ENCODE data around the gene RXRG. TPM values are rescaled to one million over a fixed set of nuclear protein-coding genes. Genes with fewer than 3 reads are reported as not detected.

RXRG gene
- total and polyA plus RNA-seq, 9 of the 15 experiments (the other 6 are each of a cell fraction or from before 2014, with no cell fraction given) = not detected

DNA sequence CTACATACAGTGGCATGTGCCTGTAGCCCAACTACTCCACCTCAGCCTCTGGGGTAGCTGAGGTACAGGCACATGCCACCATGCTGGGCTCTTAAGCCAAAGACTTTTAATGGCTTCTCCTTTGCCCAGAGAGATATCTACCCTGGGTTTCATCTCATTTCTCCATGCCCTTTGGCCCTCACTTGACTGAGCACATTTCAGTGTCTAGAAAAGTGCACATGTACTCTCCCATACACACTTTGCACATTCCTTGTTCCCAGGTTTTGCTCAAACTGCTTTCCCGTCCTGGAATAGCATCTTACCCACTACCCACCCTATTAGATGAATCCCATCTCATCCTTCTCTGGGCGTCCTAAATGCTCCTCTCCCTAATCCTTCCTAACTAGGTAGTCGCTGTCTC is 10.2 kb upstream of the RXRG start:
- Histone ChIP-seq H3K79me2 (ENCODE audit: control insufficient read depth, insufficient read depth, low read length) (no peaks in the 10 kb centered on the region), H4K20me1 (replicated peaks; ENCODE audit: control insufficient read depth, insufficient read depth, low read length) (no peaks in the 10 kb centered on the region), H3K9ac (ENCODE audit: insufficient read depth in 1 of 2, low read depth in 2 of 2, low read length in 2 of 2) (no peak overlapping the region), H3K9me1 (ENCODE audit: control insufficient read depth, insufficient read depth, low read length) (no peaks in the 10 kb centered on the region), H3K4me3 (no peak overlapping the region), H3K4me1 (replicated peaks in 1 of 2; ENCODE audit: control insufficient read depth in 2 of 2, insufficient read depth in 2 of 2, low read length in 2 of 2) (no peaks in the 10 kb centered on the region), H3K27ac (ENCODE audit: extremely low read depth, low read depth, low read length) (no peak overlapping the region), H3K9me3 (replicated peaks; ENCODE audit: control insufficient read depth, insufficient read depth, low read depth, low read length) (no peaks in the 10 kb centered on the region), H2AFZ (ENCODE audit: low read depth, low read length) (no peak overlapping the region), H3K27me3 (ENCODE audit: control insufficient read depth in 2 of 2, insufficient read depth in 2 of 2, low read length in 2 of 2) (peaks cover 0 to 3% of the 10 kb centered on the region in 2 experiments; a peak in 1 of 5 replicates), H3K36me3 (ENCODE audit: control insufficient read depth, insufficient read depth, low read length) (no peaks in the 10 kb centered on the region), H3K4me2 (ENCODE audit: insufficient read depth, low read length) (no peak overlapping the region)
- TF ChIP-seq MECOM (CRISPR knock-in tag; IDR thresholded peaks at IDR 0.05) (no peak), ZNF41 (CRISPR knock-in tag; conservative IDR thresholded peaks at IDR 0.05) (no peak), ZNF174 (CRISPR knock-in tag; IDR thresholded peaks at IDR 0.05) (no peak)
- WGBS (ENCODE audit: insufficient coverage, low coverage, missing lambda C conversion rate) = 0% methylated on average over 3 of the region's 3 CpGs
- BruUV-seq (replicated peaks) = no TSS peak
- in situ Hi-C loops (cut with MboI) = no loop called here
- ATAC-seq (no peak), FAIRE-seq (no peak), DNase-seq (ENCODE audit: extremely low read depth in 1 of 4, low spot score in 3 of 4) (no peak)
- intact Hi-C loops (cut with micrococcal nuclease) = no loop called here
- ChIA-PET POLR2A (no interaction called here), CTCF (ENCODE audit: low intra/inter-chr PET ratio) (no interaction called here)

GRCh38 chr1:165454091-165454610 is 9.2 kb upstream of the RXRG start:
- Histone ChIP-seq H3K27ac (ENCODE audit: extremely low read depth, low read depth, low read length) (no peak overlapping the region), H4K20me1 (replicated peaks; ENCODE audit: control insufficient read depth, insufficient read depth, low read length) (no peaks in the 10 kb centered on the region), H3K4me2 (ENCODE audit: insufficient read depth, low read length) (no peak overlapping the region), H3K4me3 (no peak overlapping the region), H3K36me3 (ENCODE audit: control insufficient read depth, insufficient read depth, low read length) (no peaks in the 10 kb centered on the region), H3K9me3 (replicated peaks; ENCODE audit: control insufficient read depth, insufficient read depth, low read depth, low read length) (no peaks in the 10 kb centered on the region), H3K4me1 (replicated peaks in 1 of 2; ENCODE audit: control insufficient read depth in 2 of 2, insufficient read depth in 2 of 2, low read length in 2 of 2) (no peaks in the 10 kb centered on the region), H3K79me2 (ENCODE audit: control insufficient read depth, insufficient read depth, low read length) (no peaks in the 10 kb centered on the region), H3K27me3 (ENCODE audit: control insufficient read depth in 2 of 2, insufficient read depth in 2 of 2, low read length in 2 of 2) (peaks cover 0 to 3% of the 10 kb centered on the region in 2 experiments; a peak in 1 of 5 replicates), H3K9me1 (ENCODE audit: control insufficient read depth, insufficient read depth, low read length) (no peaks in the 10 kb centered on the region), H3K9ac (ENCODE audit: insufficient read depth in 1 of 2, low read depth in 2 of 2, low read length in 2 of 2) (no peak overlapping the region), H2AFZ (ENCODE audit: low read depth, low read length) (no peak overlapping the region)
- intact Hi-C loops (cut with micrococcal nuclease) = no loop called here
- 0% methylated on average over 3 of the region's 3 CpGs for WGBS (ENCODE audit: insufficient coverage, low coverage, missing lambda C conversion rate)
- DNase-seq (ENCODE audit: extremely low read depth in 1 of 4, low spot score in 3 of 4) = no peak
- POLR2A ChIA-PET = no interaction called here
- BruUV-seq (replicated peaks) = no TSS peak
- no peak for FAIRE-seq
- in situ Hi-C loops (cut with MboI) = no loop called here
- CTCF ChIA-PET (ENCODE audit: low intra/inter-chr PET ratio) = no interaction called here
- ATAC-seq = no peak
- TF ChIP-seq BACH1 (tag; IDR thresholded peaks at IDR 0.05) (no peak), GABPB2 (CRISPR knock-in tag; conservative IDR thresholded peaks at IDR 0.05) (no peak), ZNF23 (CRISPR knock-in tag; IDR thresholded peaks at IDR 0.05) (no peak), CEBPZ (IDR thresholded peaks at IDR 0.05; ENCODE audit: borderline replicate concordance, low read depth, low read length) (no peak)
- TF ChIP-seq, protein P1, sequence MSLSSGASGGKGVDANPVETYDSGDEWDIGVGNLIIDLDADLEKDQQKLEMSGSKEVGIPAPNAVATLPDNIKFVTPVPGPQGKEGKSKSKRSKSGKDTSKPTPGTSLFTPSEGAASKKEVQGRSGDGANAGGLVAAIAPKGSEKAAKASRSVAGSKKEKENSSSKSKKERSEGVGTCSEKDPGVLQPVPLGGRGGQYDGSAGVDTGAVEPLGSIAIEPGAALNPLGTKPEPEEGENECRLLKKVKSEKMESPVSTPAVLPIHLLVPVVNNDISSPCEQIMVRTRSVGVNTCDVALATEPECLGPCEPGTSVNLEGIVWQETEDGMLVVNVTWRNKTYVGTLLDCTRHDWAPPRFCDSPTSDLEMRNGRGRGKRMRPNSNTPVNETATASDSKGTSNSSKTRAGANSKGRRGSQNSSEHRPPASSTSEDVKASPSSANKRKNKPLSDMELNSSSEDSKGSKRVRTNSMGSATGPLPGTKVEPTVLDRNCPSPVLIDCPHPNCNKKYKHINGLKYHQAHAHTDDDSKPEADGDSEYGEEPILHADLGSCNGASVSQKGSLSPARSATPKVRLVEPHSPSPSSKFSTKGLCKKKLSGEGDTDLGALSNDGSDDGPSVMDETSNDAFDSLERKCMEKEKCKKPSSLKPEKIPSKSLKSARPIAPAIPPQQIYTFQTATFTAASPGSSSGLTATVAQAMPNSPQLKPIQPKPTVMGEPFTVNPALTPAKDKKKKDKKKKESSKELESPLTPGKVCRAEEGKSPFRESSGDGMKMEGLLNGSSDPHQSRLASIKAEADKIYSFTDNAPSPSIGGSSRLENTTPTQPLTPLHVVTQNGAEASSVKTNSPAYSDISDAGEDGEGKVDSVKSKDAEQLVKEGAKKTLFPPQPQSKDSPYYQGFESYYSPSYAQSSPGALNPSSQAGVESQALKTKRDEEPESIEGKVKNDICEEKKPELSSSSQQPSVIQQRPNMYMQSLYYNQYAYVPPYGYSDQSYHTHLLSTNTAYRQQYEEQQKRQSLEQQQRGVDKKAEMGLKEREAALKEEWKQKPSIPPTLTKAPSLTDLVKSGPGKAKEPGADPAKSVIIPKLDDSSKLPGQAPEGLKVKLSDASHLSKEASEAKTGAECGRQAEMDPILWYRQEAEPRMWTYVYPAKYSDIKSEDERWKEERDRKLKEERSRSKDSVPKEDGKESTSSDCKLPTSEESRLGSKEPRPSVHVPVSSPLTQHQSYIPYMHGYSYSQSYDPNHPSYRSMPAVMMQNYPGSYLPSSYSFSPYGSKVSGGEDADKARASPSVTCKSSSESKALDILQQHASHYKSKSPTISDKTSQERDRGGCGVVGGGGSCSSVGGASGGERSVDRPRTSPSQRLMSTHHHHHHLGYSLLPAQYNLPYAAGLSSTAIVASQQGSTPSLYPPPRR (CRISPR knock-in tag; IDR thresholded peaks at IDR 0.05; ENCODE audit: borderline replicate concordance) = no peak
